Panc1 (cell line): ENCODE data around the gene ACTR3C. TPM values are rescaled to one million over a fixed set of nuclear protein-coding genes. Genes with fewer than 3 reads are reported as not detected.

Source experiments
- ATAC-seq: fragments of 200-7000 bp; cut with Tn5 transposase; 2 replicates; pipeline ENCODE4 v1.9.1; 2020; ENCODE audit warnings: mild to moderate bottlenecking, moderate library complexity
- Bru-seq: library from RNA; stranded (reverse); fragments of 400-500 nt; gene quantifications from one replicate; lab custom pipeline; 2021; lab: Mats Ljungman, UMichigan
- BruChase-seq, 2 experiments: library from RNA; stranded (reverse); fragments of 400-500 nt; gene quantifications; one replicate each; lab custom pipeline; 2021; lab: Mats Ljungman, UMichigan
- BruUV-seq: library from RNA; stranded (reverse); fragments of 400-500 nt; replicated peaks from 2 replicates; lab custom pipeline; 2021; lab: Mats Ljungman, UMichigan
- CTCF ChIA-PET: fragments of 300-600 bp; sonication (Branson Sonifier 250); formaldehyde crosslinking; loops from one replicate; lab custom pipeline; 2022; ENCODE audit warnings: antibody characterized with exemption; lab: Charles Lee
- POLR2A ChIA-PET: fragments of 300-600 bp; sonication (Branson Sonifier 250); formaldehyde crosslinking; loops from one replicate; lab custom pipeline; 2022; ENCODE audit warnings: antibody characterized with exemption; lab: Charles Lee
- DNase-seq: peaks from one replicate; pipeline ENCODE4 v3.0.0-alpha.2; 2010; ENCODE audit warnings: low read depth, low spot score
- H3K27ac ChIP-seq: 2 replicates; pipeline ENCODE4 v1.5.1; 2011; ENCODE audit warnings: mild to moderate bottlenecking, low read length, inconsistent platforms
- H3K27me3 ChIP-seq: fragments of 200-500 bp; sonication (Bioruptor generic); 2 replicates; pipeline ENCODE4 v1.6.0; 2014; ENCODE audit warnings: low read length, inconsistent platforms; ENCODE audit not compliant: control insufficient read depth, insufficient read depth
- H3K36me3 ChIP-seq: fragments of 200-500 bp; sonication (Bioruptor generic); 2 replicates; pipeline ENCODE4 v1.5.1; 2014; ENCODE audit warnings: inconsistent platforms, mild to moderate bottlenecking, low read length, moderate library complexity; ENCODE audit not compliant: control insufficient read depth, insufficient read depth
- H3K4me1 ChIP-seq: 2 replicates; pipeline ENCODE4 v1.5.1; 2011; ENCODE audit warnings: inconsistent platforms, mild to moderate bottlenecking, low read length, moderate library complexity; ENCODE audit not compliant: control insufficient read depth, insufficient read depth
- H3K4me3 ChIP-seq, 2 experiments: 2 replicates each; pipeline ENCODE4 v1.5.1; 2011 to 2012; ENCODE audit warnings: low read depth in 2 of 2, low read length in 2 of 2, mild to moderate bottlenecking in 2 of 2, inconsistent platforms in 1 of 2, moderate library complexity in 1 of 2
- H3K9me3 ChIP-seq: fragments of 200-500 bp; sonication (Bioruptor generic); 2 replicates; pipeline ENCODE4 v1.5.1; 2014; ENCODE audit warnings: low read depth, mild to moderate bottlenecking, inconsistent platforms, low read length, moderate library complexity; ENCODE audit not compliant: control insufficient read depth, insufficient read depth
- CTCF ChIP-seq: fragments of 450-650 bp; IDR thresholded peaks from 2 replicates; pipeline ENCODE4 v1.5.1; 2017; ENCODE audit warnings: mild to moderate bottlenecking
- POLR2AphosphoS5 ChIP-seq: IDR thresholded peaks from 2 replicates; pipeline ENCODE4 v1.6.1; 2012; ENCODE audit warnings: mild to moderate bottlenecking, low read depth, low read length, moderate library complexity
- REST ChIP-seq, 2 experiments: IDR thresholded peaks; 2 replicates each; pipeline ENCODE4 v1.6.1; 2011 to 2012; ENCODE audit warnings: low read depth in 2 of 2, control low read depth in 1 of 2, low read length in 1 of 2, mild to moderate bottlenecking in 1 of 2, moderate library complexity in 1 of 2; ENCODE audit not compliant: insufficient read depth in 1 of 2
- SIN3A ChIP-seq: IDR thresholded peaks from 2 replicates; pipeline ENCODE4 v1.6.1; 2012; ENCODE audit warnings: low read depth, mild to moderate bottlenecking, low read length, moderate library complexity, borderline replicate concordance; ENCODE audit not compliant: insufficient read depth
- TCF7L2 ChIP-seq: IDR thresholded peaks from 2 replicates; pipeline ENCODE4 v1.6.1; 2011; ENCODE audit warnings: mild to moderate bottlenecking, low read depth, low read length, inconsistent platforms
- in situ Hi-C: cut with HindIII; loops from 2 replicates; pipeline ENCODE4 v1.10.0; 2016; ENCODE audit warnings: low sequenced_read_pairs, low pct_unique_long_range_greater_than_20kb
- intact Hi-C: fragments of 100-400 bp; cut with micrococcal nuclease; formaldehyde crosslinking; loops from one replicate; pipeline ENCODE4 v1.10.0; 2022; ENCODE audit not compliant: unreplicated experiment
- long read RNA-seq: library from polyadenylated mRNA; unstranded; transcript quantifications from one replicate; pipeline ENCODE4 v2.0.0, GENCODE V29; 2021; ENCODE audit not compliant: unreplicated experiment
- polyA plus RNA-seq: library from polyadenylated mRNA; unstranded; fragments of >200 nt; gene quantifications from one replicate; pipeline ENCODE4 v1.2.1, GENCODE V29; 2012; ENCODE audit warnings: missing spikeins; ENCODE audit not compliant: insufficient read length
- total RNA-seq: library from RNA; stranded (reverse); gene quantifications from one replicate; pipeline ENCODE4 v1.2.1, GENCODE V29; 2021; ENCODE audit not compliant: unreplicated experiment

Gene ACTR3C
- total RNA-seq (6.5 TPM), Bru-seq, nascent RNA (percentile 55 among the genes with signal in this experiment), BruChase-seq, experiment 1, labeled RNA remaining after a 2-hour chase (percentile 62 among the genes with signal in this experiment), BruChase-seq, experiment 2, labeled RNA remaining after a 6-hour chase (percentile 56 among the genes with signal in this experiment)
- polyA plus RNA-seq, result 2.8 TPM
- long read RNA-seq, full-length matches to known transcripts, result 1 of 16 reads
- long read RNA-seq, partial matches to known transcripts, result 1 of 16 reads
- long read RNA-seq, other reads (novel, unspliced or antisense), result 14 of 16 reads

- intact Hi-C loops (no loop called here), in situ Hi-C loops (no loop called here)
- ChIA-PET POLR2A (no interaction called here), CTCF (no interaction called here)
- H3K27me3 ChIP-seq, result no peaks in the 10 kb centered on the region
- DNase-seq, result no peak
- ATAC-seq, result peak; percentile 81
- H3K27ac ChIP-seq, result peak within 1 kb of the TSS; percentile 92
- BruUV-seq, result TSS peak; percentile 83
- TF ChIP-seq REST (IDR thresholded peaks at IDR 0.05; ENCODE audit: insufficient read depth in 1 of 2, low read depth in 2 of 2, low read length in 1 of 2) (no peak), TCF7L2 (peak; percentile 30; the same call in 1 of the 2 replicates), SIN3A (no peak), POLR2AphosphoS5 (peak; percentile 31; the same call in 1 of the 2 replicates), CTCF (no peak)
- no peaks in the 10 kb centered on the region for H3K36me3 ChIP-seq
- H3K9me3 ChIP-seq, result no peaks in the 10 kb centered on the region
- peaks cover 26% of the 10 kb centered on the region for H3K4me1 ChIP-seq
- peak within 1 kb of the TSS; percentile 57 to 80 for H3K4me3 ChIP-seq
Measured at GRCh38 chr7:150322833-150323681, at the start of gene ACTR3C, which contains the start of gene LRRC61. ACTR3C (minus strand) TSS chr7:150323545; CDS start chr7:150295296, 28,249 bp downstream. LRRC61 (plus strand) TSS chr7:150323355; CDS start chr7:150336862, 13,507 bp downstream.

- DNase-seq, result no peak
- H3K27me3 ChIP-seq, result no peaks in the 10 kb centered on the region
- POLR2A ChIA-PET, result no interaction called here
- no peak overlapping the region for H3K27ac ChIP-seq
- H3K4me1 ChIP-seq, result peaks cover 52% of the 10 kb centered on the region
- H3K36me3 ChIP-seq, result peaks cover 9% of the 10 kb centered on the region
- no peaks in the 10 kb centered on the region for H3K9me3 ChIP-seq
- TF ChIP-seq TCF7L2, result no peak
- TF ChIP-seq CTCF, result no peak
- no peak for TF ChIP-seq SIN3A
- TF ChIP-seq REST (IDR thresholded peaks at IDR 0.05; ENCODE audit: insufficient read depth in 1 of 2, low read depth in 2 of 2, low read length in 1 of 2), result no peak
- no peak for TF ChIP-seq POLR2AphosphoS5
- CTCF ChIA-PET, result no interaction called here
- intact Hi-C loops (no loop called here), in situ Hi-C loops (no loop called here)
- H3K4me3 ChIP-seq, result no peak overlapping the region
- ATAC-seq, result no peak
- no TSS peak for BruUV-seq
Measured at GRCh38 chr7:150372271-150373048, 49.1 kb upstream of the ACTR3C start.
